Nephron (organoid): Measurements from ENCODE around the gene RPL27A.
"Not testable (repeated sequence)": the region's sequence is repeated elsewhere in the genome, so short reads cannot be mapped to it uniquely, and the experiment has no call there.

ENCODE experiments used
- H3K27ac Mint-ChIP-seq, 3 experiments: 2 replicates each; pipeline ENCODE4 v1.8.0; 2020; ENCODE audit warnings: mixed read lengths in 3 of 3, mild to moderate bottlenecking in 2 of 3, moderate library complexity in 1 of 3
- H3K27me3 Mint-ChIP-seq: 2 replicates; pipeline ENCODE4 v1.8.0; 2021; ENCODE audit warnings: low read depth, mild to moderate bottlenecking, moderate library complexity, mixed read lengths
- H3K36me3 Mint-ChIP-seq: 2 replicates; pipeline ENCODE4 v1.8.0; 2020; ENCODE audit warnings: low read depth, mixed read lengths
- H3K4me1 Mint-ChIP-seq: 2 replicates; pipeline ENCODE4 v1.8.0; 2020; ENCODE audit warnings: mixed read lengths
- H3K4me3 Mint-ChIP-seq, 3 experiments: 2 replicates each; pipeline ENCODE4 v1.8.0; 2020; ENCODE audit warnings: mild to moderate bottlenecking in 3 of 3, mixed read lengths in 3 of 3, moderate library complexity in 2 of 3
- H3K9me3 Mint-ChIP-seq: 2 replicates; pipeline ENCODE4 v1.8.0; 2020; ENCODE audit warnings: mixed read lengths
- TF ChIP-seq, protein P1 (sequence below), 3 experiments: fragments of 200-600 bp; sonication (generic); IDR thresholded peaks; one replicate each; pipeline ENCODE4 v1.5.0; 2021; ENCODE audit warnings: antibody characterized with exemption in 3 of 3; ENCODE audit not compliant: unreplicated experiment in 3 of 3

RPL27A gene

DNA sequence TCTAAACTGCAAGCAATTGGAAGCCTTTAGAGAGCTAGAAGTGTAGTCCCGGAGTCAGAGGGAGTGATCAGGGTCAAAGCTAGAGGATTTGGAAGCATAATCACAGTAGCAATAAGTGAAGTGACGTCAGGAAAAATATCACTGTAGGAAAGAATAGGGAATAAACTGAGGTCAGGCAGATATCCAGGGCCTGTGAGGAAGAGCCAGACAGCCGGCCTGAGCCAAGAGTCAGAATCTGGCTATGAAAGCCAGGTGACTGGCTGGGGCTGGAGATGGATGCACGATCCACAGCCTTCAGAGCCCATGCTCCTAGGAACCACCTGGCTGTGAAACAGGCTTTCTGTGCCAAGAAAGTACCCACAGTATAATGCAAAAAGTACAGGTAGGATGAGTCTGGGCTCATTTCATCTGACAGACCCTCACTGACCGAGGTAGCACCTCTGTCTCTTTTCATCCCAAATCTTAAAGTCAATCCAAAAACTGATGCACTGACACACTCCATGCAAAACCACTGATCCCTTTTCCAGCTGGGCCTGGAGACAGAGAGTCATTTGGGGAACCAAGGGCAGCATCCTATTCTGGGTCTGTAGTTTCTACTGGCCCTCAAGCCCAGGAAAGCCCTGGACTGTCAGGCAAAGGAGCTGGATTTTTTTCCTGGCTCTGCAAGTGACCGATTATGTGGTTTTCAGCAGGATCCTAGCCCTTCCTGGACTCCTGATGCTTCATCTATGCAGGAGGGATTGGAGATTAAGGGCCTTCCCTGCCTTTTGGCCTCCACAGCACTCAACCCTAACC, 21.4 kb upstream of the RPL27A start:
- no peaks in the 10 kb centered on the region for H3K36me3 Mint-ChIP-seq
- TF ChIP-seq, protein P1, sequence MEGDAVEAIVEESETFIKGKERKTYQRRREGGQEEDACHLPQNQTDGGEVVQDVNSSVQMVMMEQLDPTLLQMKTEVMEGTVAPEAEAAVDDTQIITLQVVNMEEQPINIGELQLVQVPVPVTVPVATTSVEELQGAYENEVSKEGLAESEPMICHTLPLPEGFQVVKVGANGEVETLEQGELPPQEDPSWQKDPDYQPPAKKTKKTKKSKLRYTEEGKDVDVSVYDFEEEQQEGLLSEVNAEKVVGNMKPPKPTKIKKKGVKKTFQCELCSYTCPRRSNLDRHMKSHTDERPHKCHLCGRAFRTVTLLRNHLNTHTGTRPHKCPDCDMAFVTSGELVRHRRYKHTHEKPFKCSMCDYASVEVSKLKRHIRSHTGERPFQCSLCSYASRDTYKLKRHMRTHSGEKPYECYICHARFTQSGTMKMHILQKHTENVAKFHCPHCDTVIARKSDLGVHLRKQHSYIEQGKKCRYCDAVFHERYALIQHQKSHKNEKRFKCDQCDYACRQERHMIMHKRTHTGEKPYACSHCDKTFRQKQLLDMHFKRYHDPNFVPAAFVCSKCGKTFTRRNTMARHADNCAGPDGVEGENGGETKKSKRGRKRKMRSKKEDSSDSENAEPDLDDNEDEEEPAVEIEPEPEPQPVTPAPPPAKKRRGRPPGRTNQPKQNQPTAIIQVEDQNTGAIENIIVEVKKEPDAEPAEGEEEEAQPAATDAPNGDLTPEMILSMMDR (IDR thresholded peaks at IDR 0.05; ENCODE audit: unreplicated experiment in 3 of 3), result no peak
- H3K27me3 Mint-ChIP-seq, result peaks cover 10% of the 10 kb centered on the region
- peaks cover 16% of the 10 kb centered on the region for H3K4me1 Mint-ChIP-seq
- H3K27ac Mint-ChIP-seq, result peak overlapping the region in 2 of 3 experiments; percentile 8 to 40
- H3K4me3 Mint-ChIP-seq, result no peak overlapping the region
- H3K9me3 Mint-ChIP-seq, result no peaks in the 10 kb centered on the region

DNA sequence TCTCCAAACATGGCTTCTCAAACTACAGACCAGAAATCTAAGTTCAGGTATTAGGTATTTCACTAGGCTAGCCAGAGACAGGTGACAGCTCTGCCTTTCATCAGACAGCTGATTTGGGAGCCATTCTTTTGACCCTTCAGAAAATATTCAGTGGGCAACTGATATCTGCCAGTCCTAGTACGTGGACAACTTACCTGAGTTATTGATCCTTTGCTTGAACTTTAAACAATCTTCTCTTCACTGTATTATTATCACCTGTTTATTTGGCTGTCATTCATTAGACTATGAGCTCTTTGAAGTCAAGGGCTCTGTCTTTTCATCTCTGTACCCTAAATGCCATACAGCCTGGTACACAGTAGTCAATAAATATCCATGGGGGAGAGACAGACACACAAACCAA, 17.4 kb upstream of the RPL27A start:
- TF ChIP-seq, protein P1 (IDR thresholded peaks at IDR 0.05; ENCODE audit: unreplicated experiment in 3 of 3), result no peak

DNA sequence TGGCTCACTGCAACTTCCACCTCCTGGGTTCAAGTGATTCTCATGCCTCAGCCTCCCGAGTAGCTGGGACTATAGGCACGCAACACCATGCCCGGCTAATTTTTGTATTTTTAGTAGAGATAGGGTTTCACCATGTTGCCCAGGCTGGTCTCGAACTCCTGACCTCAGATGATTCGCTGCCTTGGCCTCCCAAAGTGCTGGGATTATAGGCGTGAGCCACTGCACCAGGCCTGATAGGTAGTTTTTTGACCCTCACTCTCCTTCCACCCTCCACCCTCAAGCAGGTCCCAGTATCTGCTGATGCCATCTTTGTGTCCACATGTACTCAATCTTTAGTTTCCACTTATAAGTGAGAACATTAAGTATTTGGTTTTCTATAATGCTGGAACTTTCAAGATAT, 12.5 kb upstream of the RPL27A start:
- Mint-ChIP-seq H3K36me3 (peaks cover 10% of the 10 kb centered on the region), H3K4me1 (peaks cover 17% of the 10 kb centered on the region)
- not testable (repeated sequence) for H3K27me3 Mint-ChIP-seq, H3K9me3 Mint-ChIP-seq, H3K4me3 Mint-ChIP-seq, H3K27ac Mint-ChIP-seq

More for the DNA sequence above, 17.4 kb upstream of the RPL27A start:
- Mint-ChIP-seq H3K9me3 (no peaks in the 10 kb centered on the region), H3K27me3 (no peaks in the 10 kb centered on the region), H3K27ac (no peak overlapping the region), H3K36me3 (peaks cover 10% of the 10 kb centered on the region), H3K4me1 (peaks cover 8% of the 10 kb centered on the region), H3K4me3 (no peak overlapping the region)

DNA sequence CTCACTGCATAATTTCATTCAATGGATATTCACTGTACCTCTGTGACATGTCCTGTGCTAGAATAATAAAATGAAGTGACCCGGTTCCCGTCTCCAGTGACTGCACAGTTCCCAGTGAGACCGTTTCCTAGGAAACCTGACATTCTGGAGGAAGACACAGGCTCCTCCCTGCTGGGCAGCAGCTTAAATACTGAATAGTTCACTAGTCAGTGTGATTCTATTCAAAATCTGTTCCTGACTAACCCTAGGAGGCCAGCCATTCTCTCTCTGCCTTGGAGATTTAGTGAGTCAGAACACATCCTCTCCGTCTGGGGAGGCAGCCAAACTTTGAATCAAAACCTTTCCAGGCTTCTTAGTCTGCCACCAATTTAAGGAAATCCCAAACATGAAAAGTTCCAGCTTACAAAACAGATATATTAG, 11.4 kb upstream of the RPL27A start:
- Mint-ChIP-seq H3K27me3 (no peaks in the 10 kb centered on the region), H3K4me3 (peak overlapping the region in 2 of 3 experiments; percentile 48 to 49), H3K36me3 (peaks cover 10% of the 10 kb centered on the region), H3K27ac (peak overlapping the region; percentile 95 to 98 (median 96)), H3K4me1 (peaks cover 17% of the 10 kb centered on the region), H3K9me3 (no peaks in the 10 kb centered on the region)
- TF ChIP-seq, protein P1 (IDR thresholded peaks at IDR 0.05; ENCODE audit: unreplicated experiment in 3 of 3), result no peak

DNA sequence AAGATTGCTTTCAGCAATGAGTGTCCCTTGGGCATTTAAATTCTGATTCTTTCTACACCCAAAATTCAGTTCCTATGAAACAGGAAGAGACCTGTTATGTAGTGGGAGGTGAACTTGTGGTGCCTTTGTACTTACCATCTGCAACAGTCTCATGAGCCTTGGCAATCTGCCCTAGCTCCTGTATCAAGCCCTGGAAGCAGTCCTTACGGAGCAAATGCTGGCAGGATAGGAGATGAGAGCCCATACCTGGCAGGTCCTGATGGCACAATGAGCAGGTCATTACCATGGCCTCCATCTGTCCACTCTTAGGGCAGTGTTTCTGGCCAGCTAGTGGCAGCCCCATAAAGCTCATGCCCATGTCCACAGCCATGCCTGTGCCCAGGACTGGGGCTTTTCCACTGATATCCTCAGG, 10.9 kb upstream of the RPL27A start:
- H3K27me3 Mint-ChIP-seq, result no peaks in the 10 kb centered on the region
- H3K27ac Mint-ChIP-seq, result peak overlapping the region; percentile 95 to 98 (median 96)
- peak overlapping the region in 1 of 3 experiments; percentile 48 for H3K4me3 Mint-ChIP-seq
- TF ChIP-seq, protein P1 (IDR thresholded peaks at IDR 0.05; ENCODE audit: unreplicated experiment in 3 of 3), result no peak
- peaks cover 17% of the 10 kb centered on the region for H3K4me1 Mint-ChIP-seq
- peaks cover 10% of the 10 kb centered on the region for H3K36me3 Mint-ChIP-seq
- no peaks in the 10 kb centered on the region for H3K9me3 Mint-ChIP-seq

DNA sequence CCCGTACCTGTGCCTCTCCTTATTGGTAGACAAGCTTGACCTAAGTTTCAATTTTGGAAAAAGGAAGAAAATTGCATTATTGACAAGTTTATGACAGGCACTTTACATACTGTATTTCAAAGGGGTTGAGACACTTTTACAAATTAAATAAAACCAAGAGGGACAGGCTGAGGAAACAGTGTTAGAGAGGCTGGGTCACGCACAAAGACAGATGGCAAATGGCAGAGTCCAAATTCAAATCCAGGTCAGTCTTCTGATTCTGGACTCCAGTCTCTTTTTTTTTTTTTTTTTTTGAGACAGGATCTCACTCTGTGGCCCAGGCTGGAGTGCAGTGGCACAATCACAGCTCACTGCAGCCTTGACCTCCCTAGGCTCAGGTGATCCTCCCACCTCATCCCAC, 10.2 kb upstream of the RPL27A start:
- peak overlapping the region; percentile 95 to 98 (median 96) for H3K27ac Mint-ChIP-seq
- H3K4me1 Mint-ChIP-seq, result peaks cover 17% of the 10 kb centered on the region
- no peaks in the 10 kb centered on the region for H3K27me3 Mint-ChIP-seq
- TF ChIP-seq, protein P1 (IDR thresholded peaks at IDR 0.05; ENCODE audit: unreplicated experiment in 3 of 3), result no peak
- peaks cover 6% of the 10 kb centered on the region for H3K36me3 Mint-ChIP-seq
- no peak overlapping the region for H3K4me3 Mint-ChIP-seq
- no peaks in the 10 kb centered on the region for H3K9me3 Mint-ChIP-seq
